Hematopoietic multipotent progenitor cell treated with erythropoietin and hydrocortisone succinate and interleukin-3 and kit ligand, for 4 days (in vitro differentiated cells): ENCODE results near the gene MKRN2OS.

Experiments
- DNase-seq: peaks from one replicate; pipeline ENCODE4 v3.0.0-alpha.2; 2015

Gene MKRN2OS

GRCh38 chr3:12512534-12513118 is 32.7 kb downstream of the MKRN2OS start:
- no peak for DNase-seq

DNA sequence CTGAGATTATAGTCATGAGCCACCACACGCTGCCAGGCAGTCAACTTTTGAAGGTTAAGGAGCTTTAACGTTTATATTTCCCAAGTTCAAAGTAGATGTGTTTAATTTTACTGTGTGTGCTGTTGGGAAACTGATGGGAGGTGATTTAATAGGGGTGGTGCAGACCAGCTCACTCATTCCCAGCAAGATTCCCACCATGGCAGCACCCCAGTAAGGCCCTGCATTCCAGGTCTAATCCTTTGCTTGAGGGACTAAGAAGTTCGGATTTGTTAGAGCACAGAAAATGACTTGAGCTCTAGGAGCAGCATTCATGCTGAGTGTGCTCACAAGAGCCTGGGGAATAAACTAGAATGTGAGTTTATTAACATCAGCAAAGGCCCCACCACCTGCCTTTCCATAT is 35.8 kb downstream of the MKRN2OS start:
- no peak for DNase-seq

- no peak for DNase-seq
These were observed 37.0 kb downstream of the MKRN2OS start for GRCh38 chr3:12508291-12508700.

DNA sequence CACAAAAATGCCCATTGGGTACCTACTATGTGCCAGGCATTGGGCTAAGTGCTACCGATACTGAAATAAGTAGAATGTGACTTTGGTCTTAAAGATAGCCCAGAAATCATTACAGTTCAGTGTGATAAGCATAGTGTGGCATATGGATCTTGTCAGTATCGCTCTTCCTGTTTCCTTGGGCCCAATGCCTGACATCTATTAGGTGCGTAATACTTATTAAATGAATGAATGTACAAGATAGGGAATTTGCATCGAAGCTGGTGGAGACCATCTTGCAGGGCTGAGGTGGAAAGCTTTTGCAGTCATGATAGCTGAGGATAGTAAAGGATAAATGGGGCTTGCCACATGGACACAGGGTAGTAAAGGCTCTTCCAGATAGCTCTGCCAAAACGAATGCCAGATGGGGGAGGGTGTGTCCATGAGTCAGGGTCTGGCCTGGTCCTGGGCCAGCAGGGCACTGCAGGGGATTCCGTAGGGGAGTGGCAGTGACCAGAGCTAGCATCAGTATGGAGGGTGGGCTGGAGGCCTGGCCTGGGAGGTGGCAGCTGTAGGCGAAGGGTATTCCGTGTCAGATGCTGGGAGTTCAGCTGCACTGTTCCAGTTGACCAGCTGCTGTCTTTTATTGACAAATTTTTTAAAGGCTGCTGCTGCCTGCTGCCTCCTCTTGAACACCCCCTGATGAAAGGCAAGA is 37.6 kb downstream of the MKRN2OS start:
- no peak for DNase-seq

DNA sequence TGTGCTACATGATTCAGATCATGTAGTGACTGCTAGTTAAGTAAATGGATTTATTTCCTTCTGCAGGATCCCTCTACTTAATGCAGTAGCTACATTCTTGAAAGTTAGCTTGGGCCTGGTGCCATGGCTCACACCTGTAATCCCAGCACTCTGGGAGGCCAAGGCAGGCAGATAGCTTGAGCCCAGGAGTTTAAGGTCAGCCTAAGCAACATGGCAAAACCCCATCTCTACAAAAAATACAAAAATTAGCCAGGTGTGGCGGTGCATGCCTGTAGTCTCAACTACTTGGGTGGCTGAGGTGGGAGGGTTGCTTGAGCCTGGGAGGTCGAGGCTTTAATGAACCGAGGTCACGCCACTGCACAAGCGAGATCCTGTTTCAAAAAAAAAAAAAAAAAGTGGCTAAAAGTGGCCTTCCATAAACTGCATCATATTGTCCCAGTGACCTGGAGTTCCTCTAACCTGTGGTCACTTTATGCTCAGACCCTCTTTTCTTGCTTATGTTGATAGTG is 39.0 kb downstream of the MKRN2OS start:
- no peak for DNase-seq

DNA sequence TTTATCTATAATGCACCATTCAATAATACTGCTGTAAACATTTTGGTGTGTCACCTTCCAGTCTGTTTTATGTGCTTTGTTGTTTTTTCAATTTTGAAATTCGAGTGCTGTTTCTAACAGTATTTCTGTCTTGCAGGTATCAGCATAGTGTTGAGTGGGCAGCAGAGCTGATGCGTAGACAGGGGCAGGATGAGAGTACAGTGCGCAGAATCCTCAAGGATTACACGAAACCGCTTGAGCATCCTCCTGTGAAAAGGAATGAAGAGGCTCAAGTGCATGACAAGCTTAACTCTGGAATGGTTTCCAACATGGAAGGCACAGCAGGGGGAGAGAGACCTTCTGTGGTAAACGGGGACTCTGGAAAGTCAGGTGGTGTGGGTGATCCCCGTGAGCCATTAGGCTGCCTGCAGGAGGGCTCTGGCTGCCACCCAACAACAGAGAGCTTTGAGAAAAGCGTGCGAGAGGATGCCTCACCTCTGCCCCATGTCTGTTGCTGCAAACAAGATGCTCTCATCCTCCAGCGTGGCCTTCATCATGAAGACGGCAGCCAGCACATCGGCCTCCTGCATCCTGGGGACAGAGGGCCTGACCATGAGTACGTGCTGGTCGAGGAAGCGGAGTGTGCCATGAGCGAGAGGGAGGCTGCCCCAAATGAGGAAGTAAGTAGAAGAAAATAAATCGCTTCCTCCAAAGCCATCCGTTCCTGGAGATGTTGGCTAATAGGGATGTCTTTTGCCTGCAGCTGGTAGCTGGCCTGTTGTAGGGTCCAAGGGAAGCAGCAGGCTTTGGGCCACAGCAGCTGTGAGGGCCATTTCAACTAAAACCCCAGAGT is 42.0 kb downstream of the MKRN2OS start:
- DNase-seq, result peak; percentile 54

DNA sequence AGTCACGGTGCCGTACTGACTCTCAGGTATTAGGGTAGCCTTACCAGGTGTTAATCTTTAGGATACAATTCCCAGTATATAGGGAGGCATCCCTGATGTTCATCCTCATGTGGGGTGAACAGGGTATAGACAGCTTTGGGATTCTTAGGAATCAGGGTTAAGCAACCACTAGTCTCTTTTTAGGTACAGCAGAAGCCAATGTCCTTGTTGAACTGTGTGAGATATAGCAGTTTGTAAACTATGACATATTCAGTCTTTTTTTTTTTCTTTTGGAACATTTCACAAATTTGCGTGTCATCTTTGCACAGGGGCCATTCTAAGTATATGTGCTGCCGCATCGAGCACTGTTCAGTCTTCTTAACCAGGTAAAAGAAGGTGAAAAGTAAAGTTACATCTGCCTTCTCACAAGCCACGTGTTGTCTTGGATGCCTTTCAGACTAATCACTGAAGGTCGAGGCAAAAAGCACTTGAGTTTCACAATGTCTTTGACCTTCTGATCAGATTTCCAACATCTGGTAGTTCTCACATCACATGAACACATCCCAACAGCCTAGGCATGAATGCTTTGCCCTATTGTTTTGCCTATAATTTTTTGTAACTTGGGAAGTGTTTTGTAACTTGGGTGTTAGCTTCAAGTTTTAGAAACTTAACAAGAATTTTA is 43.8 kb downstream of the MKRN2OS start:
- DNase-seq, result no peak

- peak; percentile 12 for DNase-seq
These were observed 45.8 kb downstream of the MKRN2OS start for GRCh38 chr3:12499474-12499873.

- DNase-seq, result no peak
These were observed 48.9 kb downstream of the MKRN2OS start for GRCh38 chr3:12496453-12496761.

- peak; percentile 18 for DNase-seq
These were observed 49.4 kb downstream of the MKRN2OS start for GRCh38 chr3:12495749-12496452.

GRCh38 chr3:12490547-12490946 is 54.8 kb downstream of the MKRN2OS start:
- no peak for DNase-seq

DNA sequence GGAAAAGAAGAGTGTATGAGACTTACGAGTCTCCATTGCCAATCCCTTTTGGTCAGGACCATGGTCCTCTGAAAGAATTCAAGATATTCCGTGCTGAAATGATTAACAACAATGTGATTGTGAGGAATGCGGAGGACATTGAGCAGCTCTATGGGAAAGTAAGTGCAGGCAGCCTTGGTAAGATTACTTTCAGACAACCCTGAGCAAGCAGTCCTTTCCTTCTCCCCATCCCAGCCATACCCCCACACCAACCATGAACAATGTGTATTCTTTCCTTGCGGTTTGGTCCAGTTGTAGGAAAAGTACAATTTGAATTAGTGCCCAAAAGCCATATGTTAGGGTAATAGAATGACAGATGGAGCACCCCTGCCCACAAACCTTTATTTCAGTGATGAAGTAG is 55.5 kb downstream of the MKRN2OS start:
- no peak for DNase-seq
